WTC11 (cell line): ENCODE data around the gene KRT32.

Experiments used
- ATF2 ChIP-seq: sonication (generic); formaldehyde crosslinking; IDR thresholded peaks from 2 replicates; pipeline ENCODE4 v1.8.1; 2022; ENCODE audit warnings: low read depth, missing genetic modification reagents, borderline replicate concordance
- ATF3 ChIP-seq: sonication (generic); formaldehyde crosslinking; conservative IDR thresholded peaks from 2 replicates; pipeline ENCODE4 v1.8.1; 2022; ENCODE audit warnings: mild to moderate bottlenecking, missing genetic modification reagents
- ATF6 ChIP-seq: sonication (generic); formaldehyde crosslinking; IDR thresholded peaks from 2 replicates; pipeline ENCODE4 v1.8.1; 2023; ENCODE audit warnings: mild to moderate bottlenecking, missing genetic modification reagents
- CTCF ChIP-seq: fragments of 200-600 bp; IDR thresholded peaks from 2 replicates; pipeline ENCODE4 v1.8.0; 2022; ENCODE audit warnings: antibody characterized with exemption
- ESRRA ChIP-seq: sonication (generic); formaldehyde crosslinking; IDR thresholded peaks from 2 replicates; pipeline ENCODE4 v1.8.1; 2022; ENCODE audit warnings: mild to moderate bottlenecking, missing genetic modification reagents, borderline replicate concordance
- ETV6 ChIP-seq: sonication (generic); formaldehyde crosslinking; IDR thresholded peaks from 2 replicates; pipeline ENCODE4 v1.8.1; 2022; ENCODE audit warnings: mild to moderate bottlenecking, missing genetic modification reagents
- FOXK1 ChIP-seq: sonication (generic); formaldehyde crosslinking; IDR thresholded peaks from 2 replicates; pipeline ENCODE4 v1.8.0; 2022; ENCODE audit warnings: mild to moderate bottlenecking, moderate library complexity, missing genetic modification reagents
- IRF1 ChIP-seq: sonication (generic); formaldehyde crosslinking; IDR thresholded peaks from 2 replicates; pipeline ENCODE4 v1.8.0; 2023; ENCODE audit warnings: missing genetic modification reagents
- JUN ChIP-seq: sonication (generic); formaldehyde crosslinking; IDR thresholded peaks from 2 replicates; pipeline ENCODE4 v1.8.0; 2023; ENCODE audit warnings: mild to moderate bottlenecking, missing genetic modification reagents
- KAT7 ChIP-seq: sonication (generic); formaldehyde crosslinking; IDR thresholded peaks from 2 replicates; pipeline ENCODE4 v1.8.1; 2023; ENCODE audit warnings: missing genetic modification reagents, mild to moderate bottlenecking, borderline replicate concordance
- SP1 ChIP-seq: sonication (generic); formaldehyde crosslinking; conservative IDR thresholded peaks from 2 replicates; pipeline ENCODE4 v1.8.1; 2022; ENCODE audit warnings: missing genetic modification reagents
- TCF7 ChIP-seq: sonication (generic); formaldehyde crosslinking; IDR thresholded peaks from 2 replicates; pipeline ENCODE4 v1.8.0; 2022; ENCODE audit warnings: mild to moderate bottlenecking, low read depth, missing genetic modification reagents, moderate library complexity
- ZNF219 ChIP-seq: sonication (generic); formaldehyde crosslinking; IDR thresholded peaks from 2 replicates; pipeline ENCODE4 v1.8.0; 2023; ENCODE audit warnings: missing genetic modification reagents, mild to moderate bottlenecking, borderline replicate concordance

GRCh38 chr17:41480581-41480980 is 13.4 kb upstream of the KRT32 start:
- no peak for TF ChIP-seq CTCF
- no peak for TF ChIP-seq ATF2 (CRISPR knock-in tag)
- TF ChIP-seq TCF7 (CRISPR knock-in tag), result no peak
- no peak for TF ChIP-seq ATF3 (CRISPR knock-in tag)
- TF ChIP-seq KAT7, result no peak
- TF ChIP-seq ESRRA (CRISPR knock-in tag), result no peak
- TF ChIP-seq ETV6 (CRISPR knock-in tag), result no peak
- no peak for TF ChIP-seq FOXK1 (CRISPR knock-in tag)
- no peak for TF ChIP-seq ZNF219 (CRISPR knock-in tag)
- no peak for TF ChIP-seq SP1 (CRISPR knock-in tag)
- TF ChIP-seq JUN (CRISPR knock-in tag), result no peak
- no peak for TF ChIP-seq IRF1 (CRISPR knock-in tag)
- no peak for TF ChIP-seq ATF6 (CRISPR knock-in tag)
